Mesendoderm (in vitro differentiated cells): ENCODE measurements around the gene ABCC4.

Experiments used
- DNase-seq: peaks from one replicate; pipeline ENCODE4 v3.0.0; 2013
- H2AK5ac ChIP-seq: 2 replicates; pipeline ENCODE4 v1.6.1; 2013; ENCODE audit warnings: low read length, inconsistent platforms
- H2BK120ac ChIP-seq: 2 replicates; pipeline ENCODE4 v1.6.1; 2013; ENCODE audit warnings: low read depth, mild to moderate bottlenecking, low read length, moderate library complexity, mixed read lengths
- H2BK15ac ChIP-seq: replicated peaks from 2 replicates; pipeline ENCODE4 v1.6.1; 2013; ENCODE audit warnings: low read depth, mild to moderate bottlenecking, moderate library complexity
- H2BK5ac ChIP-seq: 2 replicates; pipeline ENCODE4 v1.6.1; 2013; ENCODE audit warnings: low read length, inconsistent platforms
- H3K18ac ChIP-seq: 2 replicates; pipeline ENCODE4 v1.6.1; 2013; ENCODE audit warnings: mild to moderate bottlenecking, low read length, mixed read lengths
- H3K23ac ChIP-seq: one replicate; pipeline ENCODE4 v1.6.1; 2013; ENCODE audit warnings: low read length
- H3K27ac ChIP-seq: 2 replicates; pipeline ENCODE4 v1.5.1; 2013; ENCODE audit warnings: low read depth, mild to moderate bottlenecking, inconsistent platforms, low read length, moderate library complexity
- H3K27me3 ChIP-seq: 2 replicates; pipeline ENCODE4 v1.6.1; 2013; ENCODE audit warnings: low read length, control low read depth, mild to moderate bottlenecking, inconsistent platforms; ENCODE audit not compliant: insufficient read depth, poor library complexity
- H3K36me3 ChIP-seq: 2 replicates; pipeline ENCODE4 v1.6.1; 2013; ENCODE audit warnings: low read length, inconsistent platforms; ENCODE audit not compliant: control insufficient read depth, insufficient read depth
- H3K4ac ChIP-seq: one replicate; pipeline ENCODE4 v1.6.1; 2013; ENCODE audit warnings: low read depth, mild to moderate bottlenecking, low read length, moderate library complexity
- H3K4me1 ChIP-seq: 2 replicates; pipeline ENCODE4 v1.6.1; 2013; ENCODE audit warnings: low read depth, low read length, inconsistent platforms; ENCODE audit not compliant: control insufficient read depth
- H3K4me2 ChIP-seq: 2 replicates; pipeline ENCODE4 v1.6.1; 2013; ENCODE audit warnings: low read length
- H3K4me3 ChIP-seq: 2 replicates; pipeline ENCODE4 v1.5.1; 2013; ENCODE audit warnings: mild to moderate bottlenecking, low read length
- H3K56ac ChIP-seq: one replicate; pipeline ENCODE4 v1.6.1; 2013; ENCODE audit warnings: low read length
- H3K79me1 ChIP-seq: 2 replicates; pipeline ENCODE4 v1.6.1; 2013; ENCODE audit warnings: low read length, inconsistent platforms
- H3K79me2 ChIP-seq: 2 replicates; pipeline ENCODE4 v1.6.1; 2013; ENCODE audit warnings: mild to moderate bottlenecking, low read length; ENCODE audit not compliant: control insufficient read depth, insufficient read depth
- H3K9ac ChIP-seq: 2 replicates; pipeline ENCODE4 v1.6.1; 2013; ENCODE audit warnings: low read length, inconsistent platforms
- H4K5ac ChIP-seq: one replicate; pipeline ENCODE4 v1.6.1; 2013; ENCODE audit warnings: low read length
- H4K8ac ChIP-seq: one replicate; pipeline ENCODE4 v1.6.1; 2013; ENCODE audit warnings: low read depth, mild to moderate bottlenecking, control low read depth, low read length, moderate library complexity
- WGBS: extraction: QIAGEN DNeasy Blood & Tissue Kit; methylation state at CpG from one replicate; pipeline ENCODE4 v1.1.7; 2013; ENCODE audit warnings: low lambda C conversion rate, missing lambda C conversion rate; ENCODE audit not compliant: insufficient coverage; ENCODE audit errors: extremely low coverage; 5-methylcytosine and 5-hydroxymethylcytosine counted together

Gene ABCC4

GRCh38 chr13:95182570-95183265 is 118.5 kb downstream of the ABCC4 start:
- Histone ChIP-seq H3K79me2 (no peaks in the 10 kb centered on the region), H2BK5ac (no peak overlapping the region), H3K56ac (no peak overlapping the region), H3K4me2 (no peak overlapping the region), H3K23ac (no peak overlapping the region), H3K18ac (no peak overlapping the region), H4K5ac (no peak overlapping the region), H3K27ac (no peak overlapping the region), H2BK120ac (no peak overlapping the region), H4K8ac (no peak overlapping the region), H3K4me1 (no peaks in the 10 kb centered on the region), H3K4ac (no peak overlapping the region), H3K4me3 (no peak overlapping the region), H2AK5ac (no peak overlapping the region), H3K9ac (no peak overlapping the region), H3K79me1 (no peaks in the 10 kb centered on the region), H3K27me3 (no peaks in the 10 kb centered on the region), H2BK15ac (no peak overlapping the region), H3K36me3 (peaks cover under 1% of the 10 kb centered on the region)
- WGBS, result 100% methylated on average over 1 of the region's 5 CpGs
- no peak for DNase-seq

- Histone ChIP-seq H2BK5ac (no peak overlapping the region), H4K8ac (no peak overlapping the region), H3K79me2 (no peaks in the 10 kb centered on the region), H3K18ac (no peak overlapping the region), H3K9ac (no peak overlapping the region), H2BK15ac (no peak overlapping the region), H3K27ac (no peak overlapping the region), H3K79me1 (no peaks in the 10 kb centered on the region), H3K27me3 (no peaks in the 10 kb centered on the region), H3K23ac (no peak overlapping the region), H3K4me2 (no peak overlapping the region), H3K4me3 (no peak overlapping the region), H2AK5ac (no peak overlapping the region), H4K5ac (no peak overlapping the region), H2BK120ac (no peak overlapping the region), H3K4ac (no peak overlapping the region), H3K56ac (no peak overlapping the region), H3K36me3 (peaks cover 2% of the 10 kb centered on the region), H3K4me1 (no peaks in the 10 kb centered on the region)
- no CpG with 5 or more reads among the region's 2 CpGs for WGBS
- DNase-seq, result no peak
Measured at GRCh38 chr13:95181586-95181985, 119.7 kb downstream of the ABCC4 start.

GRCh38 chr13:95180513-95181245 is 120.6 kb downstream of the ABCC4 start:
- no peak overlapping the region for H3K4me2 ChIP-seq
- H3K4ac ChIP-seq, result no peak overlapping the region
- no peaks in the 10 kb centered on the region for H3K79me2 ChIP-seq
- H3K36me3 ChIP-seq, result peaks cover 2% of the 10 kb centered on the region
- H3K79me1 ChIP-seq, result no peaks in the 10 kb centered on the region
- H4K8ac ChIP-seq, result no peak overlapping the region
- WGBS, result no CpG with 5 or more reads among the region's 5 CpGs
- H2BK5ac ChIP-seq, result no peak overlapping the region
- no peak overlapping the region for H3K18ac ChIP-seq
- H4K5ac ChIP-seq, result no peak overlapping the region
- H3K23ac ChIP-seq, result no peak overlapping the region
- H3K4me1 ChIP-seq, result no peaks in the 10 kb centered on the region
- H2BK15ac ChIP-seq, result no peak overlapping the region
- no peak for DNase-seq
- no peak overlapping the region for H3K56ac ChIP-seq
- no peak overlapping the region for H2BK120ac ChIP-seq
- H2AK5ac ChIP-seq, result no peak overlapping the region
- no peaks in the 10 kb centered on the region for H3K27me3 ChIP-seq
- H3K4me3 ChIP-seq, result no peak overlapping the region
- no peak overlapping the region for H3K27ac ChIP-seq
- no peak overlapping the region for H3K9ac ChIP-seq

- DNase-seq, result no peak
- no CpG with 5 or more reads among the region's 5 CpGs for whole genome bisulfite sequencing
- H3K23ac ChIP-seq, result no peak overlapping the region
- no peak overlapping the region for H3K18ac ChIP-seq
- no peak overlapping the region for H4K8ac ChIP-seq
- no peak overlapping the region for H2BK5ac ChIP-seq
- H3K9ac ChIP-seq, result no peak overlapping the region
- H3K27me3 ChIP-seq, result no peaks in the 10 kb centered on the region
- no peak overlapping the region for H3K4ac ChIP-seq
- no peaks in the 10 kb centered on the region for H3K4me1 ChIP-seq
- peaks cover 2% of the 10 kb centered on the region for H3K36me3 ChIP-seq
- no peak overlapping the region for H2BK120ac ChIP-seq
- H2BK15ac ChIP-seq, result no peak overlapping the region
- no peaks in the 10 kb centered on the region for H3K79me1 ChIP-seq
- no peaks in the 10 kb centered on the region for H3K79me2 ChIP-seq
- H2AK5ac ChIP-seq, result no peak overlapping the region
- H3K56ac ChIP-seq, result no peak overlapping the region
- H3K4me3 ChIP-seq, result no peak overlapping the region
- no peak overlapping the region for H3K27ac ChIP-seq
- H3K4me2 ChIP-seq, result no peak overlapping the region
- no peak overlapping the region for H4K5ac ChIP-seq
Measured at GRCh38 chr13:95176611-95177259, 124.5 kb downstream of the ABCC4 start.

DNA sequence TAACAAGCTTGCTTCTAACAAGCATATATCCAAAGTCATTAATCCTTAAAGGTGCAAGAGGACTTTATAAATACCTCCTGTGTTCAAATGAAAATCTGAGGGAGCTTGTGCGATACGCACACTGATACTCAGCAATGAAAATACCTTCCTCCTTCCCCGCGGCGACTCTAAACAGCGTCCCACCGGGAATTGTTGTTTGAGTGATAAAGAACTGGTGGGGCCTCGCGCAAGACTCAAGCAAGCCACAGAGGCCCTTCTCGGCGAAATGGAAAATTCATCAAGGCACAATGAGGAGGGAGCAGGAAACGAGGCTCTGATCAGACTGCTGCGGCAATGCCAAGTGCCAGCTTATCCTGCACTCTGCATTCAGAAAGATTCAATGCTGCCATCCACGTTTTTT is 126.7 kb downstream of the ABCC4 start:
- Histone ChIP-seq H3K27me3 (no peaks in the 10 kb centered on the region), H3K4me1 (no peaks in the 10 kb centered on the region), H2BK120ac (no peak overlapping the region), H3K56ac (no peak overlapping the region), H2AK5ac (no peak overlapping the region), H3K4me2 (no peak overlapping the region), H3K23ac (no peak overlapping the region), H3K9ac (no peak overlapping the region), H3K4me3 (no peak overlapping the region), H3K18ac (no peak overlapping the region), H4K5ac (no peak overlapping the region), H3K4ac (no peak overlapping the region), H3K79me1 (no peaks in the 10 kb centered on the region), H3K79me2 (no peaks in the 10 kb centered on the region), H2BK5ac (no peak overlapping the region), H2BK15ac (no peak overlapping the region), H3K36me3 (peaks cover 2% of the 10 kb centered on the region), H3K27ac (no peak overlapping the region), H4K8ac (no peak overlapping the region)
- no peak for DNase-seq
- WGBS, result no CpG with 5 or more reads among the region's 14 CpGs
